Left ventricle myocardium inferior (tissue), 1 donor: ENCODE data around the gene SOST. TPM values are rescaled to one million over a fixed set of nuclear protein-coding genes. Genes with fewer than 3 reads are reported as not detected.

ENCODE experiments used
- DNase-seq: peaks from one replicate; pipeline ENCODE4 v3.0.0-alpha.2; 2020
- H3K27ac ChIP-seq: fragments of 200-600 bp; replicated peaks from 2 replicates; pipeline ENCODE4 v1.8.0; 2021
- H3K27me3 ChIP-seq: fragments of 200-600 bp; 2 replicates; pipeline ENCODE4 v1.8.0; 2021; ENCODE audit warnings: low read depth
- H3K36me3 ChIP-seq: fragments of 200-600 bp; 2 replicates; pipeline ENCODE4 v1.8.0; 2021
- H3K4me1 ChIP-seq: fragments of 200-600 bp; 2 replicates; pipeline ENCODE4 v1.8.0; 2021
- H3K4me3 ChIP-seq: fragments of 200-600 bp; 2 replicates; pipeline ENCODE4 v1.8.0; 2021; ENCODE audit warnings: mild to moderate bottlenecking, moderate library complexity
- H3K9me3 ChIP-seq: fragments of 200-600 bp; replicated peaks from 2 replicates; pipeline ENCODE4 v1.8.0; 2021
- CTCF ChIP-seq: fragments of 200-600 bp; IDR thresholded peaks from 2 replicates; pipeline ENCODE4 v1.8.0; 2021; ENCODE audit warnings: antibody characterized with exemption, mild to moderate bottlenecking, borderline replicate concordance
- intact Hi-C: fragments of 100-400 bp; cut with micrococcal nuclease; formaldehyde crosslinking; loops from one replicate; pipeline ENCODE4 v1.11.0; 2022
- total RNA-seq: library from RNA; stranded (reverse); fragmentation: NEBNext Ultra II Directional; extraction: Animal tissue kit (Norgen Biotek cat#: 25700); gene quantifications from one replicate; pipeline ENCODE4 v1.2.1, GENCODE V29; 2021
- donor health status: DM: no; HTN: yes; CAD: no; lungs with severe emphysema.

The SOST gene
- total RNA-seq, 1 donor from 2014 or later, result 0.14 TPM

GRCh38 chr17:43718544-43718943 is 40.0 kb downstream of the SOST start:
- Histone ChIP-seq H3K4me3 (no peak overlapping the region), H3K9me3 (no peaks in the 10 kb centered on the region), H3K4me1 (peaks cover 18% of the 10 kb centered on the region), H3K27me3 (no peaks in the 10 kb centered on the region), H3K27ac (no peak overlapping the region), H3K36me3 (no peaks in the 10 kb centered on the region)
- DNase-seq, result no peak
- intact Hi-C loops, result no loop called here
- TF ChIP-seq CTCF, result no peak

- Histone ChIP-seq H3K36me3 (no peaks in the 10 kb centered on the region), H3K4me3 (no peak overlapping the region), H3K27me3 (no peaks in the 10 kb centered on the region), H3K9me3 (no peaks in the 10 kb centered on the region), H3K27ac (no peak overlapping the region), H3K4me1 (peaks cover 25% of the 10 kb centered on the region)
- no peak for TF ChIP-seq CTCF
- intact Hi-C loops, result no loop called here
- DNase-seq, result no peak
Observed at GRCh38 chr17:43717913-43718312, 40.7 kb downstream of the SOST start.

GRCh38 chr17:43714465-43715149 is 44.0 kb downstream of the SOST start:
- no peak for TF ChIP-seq CTCF
- no peaks in the 10 kb centered on the region for H3K27me3 ChIP-seq
- H3K4me3 ChIP-seq, result no peak overlapping the region
- peak overlapping the region; percentile 71 for H3K27ac ChIP-seq
- H3K4me1 ChIP-seq, result peaks cover 31% of the 10 kb centered on the region
- H3K36me3 ChIP-seq, result no peaks in the 10 kb centered on the region
- intact Hi-C loops, result no loop called here
- H3K9me3 ChIP-seq, result no peaks in the 10 kb centered on the region
- DNase-seq, result no peak

GRCh38 chr17:43713494-43714162 is 45.0 kb downstream of the SOST start:
- Histone ChIP-seq H3K4me3 (peak overlapping the region; percentile 63), H3K27me3 (no peaks in the 10 kb centered on the region), H3K4me1 (peaks cover 31% of the 10 kb centered on the region), H3K9me3 (no peaks in the 10 kb centered on the region), H3K27ac (peak overlapping the region; percentile 71), H3K36me3 (no peaks in the 10 kb centered on the region)
- peak; percentile 40 for DNase-seq
- TF ChIP-seq CTCF, result peak; percentile 12
- intact Hi-C loops, result no loop called here

- no peak for TF ChIP-seq CTCF
Observed at GRCh38 chr17:43712397-43712796, 46.2 kb downstream of the SOST start.

More at GRCh38 chr17:43712397-43712796, 46.2 kb downstream of the SOST start:
- no peak overlapping the region for H3K4me3 ChIP-seq
- no peaks in the 10 kb centered on the region for H3K27me3 ChIP-seq
- H3K9me3 ChIP-seq, result no peaks in the 10 kb centered on the region
- H3K4me1 ChIP-seq, result peaks cover 31% of the 10 kb centered on the region
- intact Hi-C loops, result no loop called here
- H3K27ac ChIP-seq, result peak overlapping the region; percentile 39
- DNase-seq, result no peak
- H3K36me3 ChIP-seq, result no peaks in the 10 kb centered on the region
